Prostate gland (tissue), 2 donors: Measurements from ENCODE around the gene RENBP. TPM values are rescaled to one million over a fixed set of nuclear protein-coding genes. Genes with fewer than 3 reads are reported as not detected.

ENCODE experiments used
- DNase-seq: peaks from one replicate; pipeline ENCODE4 v3.0.0-alpha.2; 2019; ENCODE audit warnings: low spot score
- H3K27ac ChIP-seq, 2 donors: fragments of 200-600 bp; sonication (generic); 2 replicates each; pipeline ENCODE4 v1.5.1; 2017 to 2019
- H3K27me3 ChIP-seq: fragments of 200-600 bp; sonication (generic); replicated peaks from 2 replicates; pipeline ENCODE4 v1.5.1; 2019; ENCODE audit not compliant: insufficient read depth
- H3K36me3 ChIP-seq, 2 donors: fragments of 200-600 bp; sonication (generic); 1 replicate in 1 of 2; 2 replicates in 1 of 2; pipeline versions ENCODE4 v1.5.1 to v1.8.1; 2017 to 2019
- H3K4me1 ChIP-seq: fragments of 200-600 bp; sonication (generic); replicated peaks from 2 replicates; pipeline ENCODE4 v1.5.1; 2019
- H3K4me3 ChIP-seq, 2 donors: fragments of 200-600 bp; sonication (generic); 2 replicates each; pipeline ENCODE4 v1.5.1; 2017 to 2019
- H3K9me3 ChIP-seq: fragments of 200-600 bp; sonication (generic); 2 replicates; pipeline ENCODE4 v1.5.1; 2017
- POLR2A ChIP-seq: fragments of 450-650 bp; IDR thresholded peaks from one replicate; pipeline ENCODE4 v1.6.1; 2016; ENCODE audit warnings: antibody characterized with exemption, mild to moderate bottlenecking
- POLR2AphosphoS5 ChIP-seq: sonication (generic); formaldehyde crosslinking; IDR thresholded peaks from one replicate; pipeline ENCODE4 v1.6.1; 2017; ENCODE audit warnings: antibody characterized with exemption
- WGBS: methylation state at CpG from one replicate; pipeline ENCODE4 v1.1.5; 2018; 5-methylcytosine and 5-hydroxymethylcytosine counted together
- intact Hi-C: fragments of 100-400 bp; cut with DNase I; formaldehyde crosslinking; loops from one replicate; pipeline ENCODE4 v1.14.2; 2022
- microRNA-seq: library from miRNA; unstranded; fragments of <30 nt; microRNA quantifications from one replicate; pipeline ENCODE4, GENCODE V29; 2016
- small RNA-seq, 2 donors: library from RNA; depleted of rRNA; stranded (forward); fragments of <200 nt; gene quantifications; one replicate each; pipeline ENCODE3, GENCODE V24; 2016
- total RNA-seq, 2 donors: library from RNA; depleted of rRNA; stranded (reverse); fragments of >200 nt; gene quantifications; one replicate each; pipeline ENCODE4 v1.1.0, GENCODE V29; 2016
- TF ChIP-seq, protein P1 (sequence below), 4 experiments: fragments of 200-600 bp in 2 of 4; fragments of 450-650 bp in 2 of 4; sonication (generic) in 2 of 4; IDR thresholded peaks; 1 replicate in 3 of 4; 2 replicates in 1 of 4; pipeline ENCODE4 v1.5.1; 2016 to 2019; ENCODE audit warnings: antibody characterized with exemption in 4 of 4, mild to moderate bottlenecking in 2 of 4, moderate library complexity in 2 of 4

Gene RENBP
- total RNA-seq, 2 donors from 2014 or later, result 2.4 to 4.4 TPM

DNA sequence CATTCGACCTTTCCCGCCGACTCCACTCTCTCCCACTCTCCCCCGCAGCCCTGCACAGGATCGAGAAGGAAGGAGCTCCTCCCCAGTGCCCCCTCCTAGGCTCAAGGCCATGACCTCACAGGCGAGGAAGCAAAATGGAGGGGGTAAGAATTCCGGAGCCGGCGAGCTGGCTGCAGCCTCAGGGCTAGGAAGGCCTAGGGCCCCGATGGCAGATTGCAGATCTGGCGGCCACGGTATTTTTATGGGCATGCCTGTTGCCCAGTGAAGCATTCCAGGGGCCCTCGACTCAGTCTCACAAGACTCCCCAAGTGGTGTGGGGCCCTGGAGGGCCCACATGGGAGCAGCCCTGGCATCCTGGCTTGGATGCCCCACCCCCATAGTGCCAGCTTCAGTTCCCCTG is 57.5 kb downstream of the RENBP start:
- TF ChIP-seq POLR2A (no peak), POLR2AphosphoS5 (no peak)
- TF ChIP-seq, protein P1, sequence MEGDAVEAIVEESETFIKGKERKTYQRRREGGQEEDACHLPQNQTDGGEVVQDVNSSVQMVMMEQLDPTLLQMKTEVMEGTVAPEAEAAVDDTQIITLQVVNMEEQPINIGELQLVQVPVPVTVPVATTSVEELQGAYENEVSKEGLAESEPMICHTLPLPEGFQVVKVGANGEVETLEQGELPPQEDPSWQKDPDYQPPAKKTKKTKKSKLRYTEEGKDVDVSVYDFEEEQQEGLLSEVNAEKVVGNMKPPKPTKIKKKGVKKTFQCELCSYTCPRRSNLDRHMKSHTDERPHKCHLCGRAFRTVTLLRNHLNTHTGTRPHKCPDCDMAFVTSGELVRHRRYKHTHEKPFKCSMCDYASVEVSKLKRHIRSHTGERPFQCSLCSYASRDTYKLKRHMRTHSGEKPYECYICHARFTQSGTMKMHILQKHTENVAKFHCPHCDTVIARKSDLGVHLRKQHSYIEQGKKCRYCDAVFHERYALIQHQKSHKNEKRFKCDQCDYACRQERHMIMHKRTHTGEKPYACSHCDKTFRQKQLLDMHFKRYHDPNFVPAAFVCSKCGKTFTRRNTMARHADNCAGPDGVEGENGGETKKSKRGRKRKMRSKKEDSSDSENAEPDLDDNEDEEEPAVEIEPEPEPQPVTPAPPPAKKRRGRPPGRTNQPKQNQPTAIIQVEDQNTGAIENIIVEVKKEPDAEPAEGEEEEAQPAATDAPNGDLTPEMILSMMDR (IDR thresholded peaks at IDR 0.05), result no peak
- Histone ChIP-seq H3K36me3 (no peaks in the 10 kb centered on the region), H3K27me3 (peaks cover 2% of the 10 kb centered on the region), H3K4me1 (no peaks in the 10 kb centered on the region), H3K27ac (no peak overlapping the region), H3K9me3 (no peaks in the 10 kb centered on the region), H3K4me3 (no peak overlapping the region)
- no peak for DNase-seq
- intact Hi-C loops, result no loop called here
- 47% methylated on average over 5 of the region's 13 CpGs for WGBS

DNA sequence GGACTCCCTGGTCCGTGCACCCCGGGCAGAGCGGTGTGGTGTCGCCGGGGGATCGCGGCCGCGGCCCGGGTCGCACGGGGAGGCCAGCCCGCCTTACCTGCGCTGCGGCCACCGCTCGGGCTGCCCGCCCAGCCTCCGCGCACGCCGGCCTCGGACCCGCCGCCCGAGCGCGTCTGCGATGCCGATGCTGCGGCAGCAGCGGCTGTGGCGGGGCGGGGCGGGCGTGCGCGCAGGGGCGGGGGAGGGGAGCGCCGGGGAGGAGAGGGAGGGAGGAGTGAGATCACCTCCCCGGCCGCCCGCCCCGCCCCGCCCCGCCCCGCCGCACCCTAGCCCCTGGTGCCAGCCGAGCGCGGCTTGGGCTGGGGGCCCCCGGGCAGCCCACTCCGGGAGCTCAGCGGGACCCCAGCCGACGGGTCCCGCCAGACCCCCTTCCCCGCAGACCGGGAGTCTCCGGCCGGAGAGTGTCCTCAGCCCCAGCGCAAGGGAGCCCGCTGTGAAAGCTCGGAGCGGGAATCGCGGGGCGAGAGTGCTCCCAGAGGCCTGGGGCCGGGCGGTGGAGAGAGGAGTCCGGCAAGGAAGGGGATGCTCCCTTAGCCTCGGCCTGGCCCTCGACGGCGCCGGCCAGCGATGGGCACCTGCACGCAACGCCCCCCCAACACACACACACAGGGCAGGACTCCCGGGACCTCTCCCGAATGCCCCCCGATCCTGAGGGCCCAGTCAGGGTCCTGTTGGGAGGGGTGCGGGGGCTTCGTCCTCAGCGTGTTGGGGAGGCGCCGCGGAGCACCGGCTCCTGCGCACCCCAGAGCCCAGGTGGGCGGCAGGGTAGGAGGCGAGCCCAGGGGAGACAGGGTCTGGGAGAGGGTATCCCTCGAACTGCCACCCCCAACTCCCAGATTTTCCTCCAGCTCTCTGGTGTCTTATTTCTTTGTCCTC is 58.2 kb downstream of the RENBP start, which contains the start of gene L1CAM:
TSS of gene L1CAM (minus strand) at position 206 of the 936 bp plus-strand sequence. CDS start 10,337 bp downstream, outside the sequence.
- H3K4me3 ChIP-seq, result no peak within 1 kb of the TSS
- DNase-seq, result no peak
- no peak within 1 kb of the TSS for H3K27ac ChIP-seq

More for the DNA sequence above, 58.2 kb downstream of the RENBP start, which contains the start of gene L1CAM:
- Histone ChIP-seq H3K4me1 (no peaks in the 10 kb centered on the region), H3K27me3 (peaks cover 2% of the 10 kb centered on the region), H3K36me3 (no peaks in the 10 kb centered on the region), H3K9me3 (no peaks in the 10 kb centered on the region)
- intact Hi-C loops, result no loop called here
- 9% methylated on average over 15 of the region's 94 CpGs for WGBS
- TF ChIP-seq POLR2A (no peak), POLR2AphosphoS5 (no peak)
- TF ChIP-seq, protein P1 (IDR thresholded peaks at IDR 0.05), result no peak

Small RNA genes within 50 kb of the gene (microRNA-seq; reads per million reads assigned to microRNA genes)
- gene MIR3202-1 (not detected), gene MIR3202-2 (not detected)

Small RNA genes within 50 kb of the gene (small RNA-seq; reads per million reads assigned to genes)
- gene MIR3202-1, result 0 to 0.10 reads per million in 2 donors

Other genes with a start within 250 kb of the RENBP start
- 100 to 1,000 TPM; 144 to 244 TPM for gene BCAP31, start 220.3 kb downstream of the RENBP start, total RNA-seq
- gene ABCD1, start 219.8 kb downstream of the RENBP start, total RNA-seq, result 10 to 100 TPM in 1 of 2 donors, 1 to 10 TPM in 1; 9.7 to 97.8 TPM
- gene PLXNB3, start 180.4 kb downstream of the RENBP start, total RNA-seq, result 10 to 100 TPM; 20.9 to 52.7 TPM
- gene SRPK3, start 163.6 kb downstream of the RENBP start, total RNA-seq, result 1 to 10 TPM; 1.4 to 2.7 TPM
- 100 to 1,000 TPM; 106 to 122 TPM for gene IDH3G, start 150.3 kb downstream of the RENBP start, total RNA-seq
- 100 to 1,000 TPM; 288 to 623 TPM for gene SSR4, start 150.0 kb downstream of the RENBP start, total RNA-seq
- gene PDZD4, start 114.1 kb downstream of the RENBP start, total RNA-seq, result 10 to 100 TPM in 1 of 2 donors, 1 to 10 TPM in 1; 7.2 to 16.8 TPM
- 10 to 100 TPM in 1 of 2 donors, under 1 TPM in 1; 0.73 to 18.0 TPM for gene L1CAM, start 58.5 kb downstream of the RENBP start, total RNA-seq
- gene AVPR2, start 40.0 kb downstream of the RENBP start, total RNA-seq, result 1 to 10 TPM in 1 of 2 donors, under 1 TPM in 1; 0.41 to 2.5 TPM
- 10 to 100 TPM; 11.9 to 41.1 TPM for gene ARHGAP4, start 18.4 kb downstream of the RENBP start, total RNA-seq
- gene NAA10, start 9.6 kb downstream of the RENBP start, total RNA-seq, result 10 to 100 TPM; 47.5 to 64.9 TPM
- 100 to 1,000 TPM in 1 of 2 donors, 10 to 100 TPM in 1; 67.7 to 115 TPM for gene HCFC1, start 27.2 kb upstream of the RENBP start, total RNA-seq
- 10 to 100 TPM; 16.9 to 18.2 TPM for gene TMEM187, start 28.1 kb upstream of the RENBP start, total RNA-seq
- gene IRAK1, start 75.3 kb upstream of the RENBP start, total RNA-seq, result 100 to 1,000 TPM; 113 to 122 TPM
- gene MECP2, start 153.1 kb upstream of the RENBP start, total RNA-seq, result 10 to 100 TPM; 54.4 to 85.2 TPM
- gene OPN1LW, start 199.6 kb upstream of the RENBP start, total RNA-seq, result not detected
- gene OPN1MW, start 238.0 kb upstream of the RENBP start, total RNA-seq, result not detected